NK-92 (cell line): ENCODE measurements around the gene PSMD5.

ENCODE experiments used
- DNase-seq: peaks from one replicate; lab custom pipeline; 2025; ENCODE audit not compliant: unreplicated experiment; lab: John Stamatoyannopoulos, UW

The PSMD5 gene

DNA sequence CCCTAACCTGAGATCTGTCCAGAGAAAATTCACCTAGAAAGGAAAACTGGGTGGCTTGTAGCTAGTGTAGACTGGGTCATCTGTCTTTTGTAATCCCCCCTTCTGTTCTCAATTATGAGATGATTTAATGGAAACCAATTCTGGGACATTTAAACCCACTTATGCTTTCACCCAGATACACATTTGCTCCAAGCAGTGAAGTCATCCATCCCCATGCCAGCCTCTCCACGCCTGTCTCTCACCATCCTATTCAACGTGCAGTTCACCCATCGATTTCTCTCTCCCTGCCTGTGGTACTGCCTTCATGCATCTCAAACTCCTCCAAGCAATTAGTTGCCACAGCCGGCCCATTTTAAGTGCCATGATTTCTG is 32.5 kb upstream of the PSMD5 start:
- no peak for DNase-seq

DNA sequence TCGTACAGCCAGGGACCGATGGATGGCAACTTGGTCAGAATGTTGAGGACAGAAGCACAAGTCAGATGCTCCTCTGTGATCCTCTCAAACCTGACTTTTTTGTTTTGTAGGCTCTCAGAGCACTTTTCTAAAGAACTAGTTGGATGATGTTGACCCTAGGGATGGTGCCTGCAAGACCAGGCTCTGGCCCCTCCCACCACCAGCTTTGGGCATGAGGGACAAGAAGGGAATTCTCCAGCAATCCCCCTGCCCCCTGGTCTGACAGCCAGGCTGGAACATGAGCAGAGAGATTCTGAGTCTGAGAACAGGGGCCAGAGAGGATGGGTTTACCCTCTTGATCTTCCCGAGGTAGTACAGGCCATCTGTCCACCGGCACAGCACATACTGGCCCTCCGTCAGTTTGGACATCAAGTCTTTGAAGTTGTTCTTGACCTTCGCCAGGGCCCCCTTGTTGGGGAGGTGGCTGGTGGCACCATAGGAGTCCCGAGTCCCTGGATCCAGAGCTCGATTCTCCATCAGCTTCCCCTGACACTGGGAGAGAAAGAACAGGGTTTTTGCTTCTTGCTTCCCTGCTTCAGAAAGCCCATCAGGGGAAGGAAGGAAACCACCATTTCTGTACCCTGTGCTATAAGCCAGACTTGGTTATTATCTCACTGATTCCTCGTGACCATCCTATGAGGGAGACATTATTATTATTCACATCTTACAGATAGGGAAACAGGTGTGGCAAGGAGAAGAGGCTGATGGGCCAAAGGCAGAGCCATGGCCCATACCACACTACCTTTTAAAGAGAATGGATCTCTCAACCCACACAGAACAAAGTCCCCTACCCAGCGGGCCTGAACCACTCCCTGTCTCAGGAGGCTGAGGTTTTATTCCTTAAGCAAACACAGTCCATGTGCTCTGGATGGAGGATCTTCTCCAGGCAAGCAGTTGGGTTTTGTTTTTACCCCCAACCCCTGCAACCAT is 31.8 kb upstream of the PSMD5 start:
- no peak for DNase-seq

DNA sequence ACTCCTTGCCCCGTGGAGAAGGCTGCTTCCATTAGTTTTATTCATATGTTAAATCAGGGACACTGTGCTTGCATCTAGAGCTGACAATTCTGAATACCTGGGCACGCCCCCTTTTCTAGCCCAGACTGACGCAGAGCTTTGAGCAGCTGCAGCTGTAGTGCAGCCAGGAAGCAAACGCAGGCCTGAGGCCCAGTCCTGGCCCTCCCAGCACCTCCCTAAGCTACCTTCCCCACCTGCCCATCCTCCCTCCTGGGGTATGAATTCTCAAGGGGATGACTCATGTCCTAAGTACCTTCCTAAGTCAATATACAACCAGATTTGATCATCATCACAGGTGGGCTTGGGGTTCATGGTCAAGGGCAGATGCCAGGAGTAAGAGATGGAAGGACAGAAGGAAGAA is 30.8 kb upstream of the PSMD5 start:
- no peak for DNase-seq

DNA sequence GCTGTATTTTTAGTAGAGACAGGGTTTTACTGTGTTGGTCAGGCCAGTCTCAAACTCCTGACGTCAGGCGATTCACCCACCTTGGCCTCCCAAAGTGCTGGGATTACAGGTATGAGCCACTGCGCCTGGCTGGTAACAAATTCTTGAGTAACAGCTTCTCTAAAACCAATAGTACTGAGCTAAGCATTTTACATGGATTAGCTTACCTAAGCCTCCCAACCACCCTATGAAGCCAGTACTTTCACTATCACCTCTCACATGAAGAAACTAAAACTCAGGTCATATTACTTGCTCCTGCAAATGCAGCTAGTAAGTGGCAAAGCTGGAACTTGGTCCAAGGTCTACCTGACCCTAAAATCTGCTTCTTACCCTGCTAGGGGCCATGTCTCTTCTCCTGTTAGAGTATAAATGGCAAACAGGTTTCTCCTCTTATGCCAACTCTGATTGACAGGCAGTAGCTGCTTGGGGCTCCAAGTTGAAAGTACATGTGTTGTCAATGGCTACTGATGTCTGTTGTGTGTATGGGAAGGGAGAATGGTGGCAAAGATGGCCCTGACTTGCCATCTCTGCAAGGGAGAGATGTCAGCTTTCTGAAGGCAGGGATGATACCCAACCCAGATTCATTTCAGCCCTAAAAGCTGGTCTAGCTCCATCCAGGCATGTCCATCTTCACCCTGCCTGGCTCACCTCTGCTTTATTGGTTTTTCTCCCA is 30.2 kb upstream of the PSMD5 start:
- no peak for DNase-seq

DNA sequence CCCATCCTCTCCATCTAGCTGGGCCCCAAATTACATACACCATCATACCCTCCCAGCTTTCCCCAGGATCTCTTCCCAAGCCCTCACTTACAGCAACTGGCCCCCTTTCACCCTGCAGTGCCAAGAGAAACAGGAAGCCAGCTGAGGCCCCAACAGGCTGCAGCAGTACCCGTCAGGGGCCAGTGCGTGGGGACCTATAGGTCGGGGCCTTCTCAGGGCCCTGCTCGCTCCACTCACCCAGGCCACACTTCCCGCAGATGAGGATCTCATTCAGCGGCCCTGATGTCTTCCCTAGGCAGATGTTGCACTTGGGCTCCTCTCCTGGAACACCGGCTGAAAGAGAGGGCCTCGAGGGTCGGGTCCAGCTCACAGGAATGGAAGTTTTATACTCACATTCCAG is 27.5 kb upstream of the PSMD5 start:
- no peak for DNase-seq

DNA sequence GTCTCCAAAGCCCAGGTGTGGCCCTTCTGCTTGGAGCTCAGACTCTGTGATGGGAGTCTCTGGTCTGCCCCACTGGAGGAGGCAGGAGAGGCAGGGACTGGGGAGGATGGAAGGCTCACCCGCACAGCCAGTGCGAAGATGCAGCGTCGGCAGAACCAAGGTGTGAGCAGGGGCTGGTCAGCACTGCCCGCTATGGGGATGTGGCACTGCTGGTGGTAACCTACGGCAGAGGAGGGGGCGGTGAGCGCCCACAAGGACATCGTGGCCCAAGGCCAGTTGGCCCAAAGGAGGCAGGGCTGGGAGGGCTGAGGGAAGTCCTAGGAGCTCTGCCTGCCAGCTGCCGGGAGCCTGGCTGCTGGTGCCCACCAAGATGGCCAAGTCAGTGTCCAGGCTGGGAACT is 27.0 kb upstream of the PSMD5 start:
- DNase-seq: no peak

DNA sequence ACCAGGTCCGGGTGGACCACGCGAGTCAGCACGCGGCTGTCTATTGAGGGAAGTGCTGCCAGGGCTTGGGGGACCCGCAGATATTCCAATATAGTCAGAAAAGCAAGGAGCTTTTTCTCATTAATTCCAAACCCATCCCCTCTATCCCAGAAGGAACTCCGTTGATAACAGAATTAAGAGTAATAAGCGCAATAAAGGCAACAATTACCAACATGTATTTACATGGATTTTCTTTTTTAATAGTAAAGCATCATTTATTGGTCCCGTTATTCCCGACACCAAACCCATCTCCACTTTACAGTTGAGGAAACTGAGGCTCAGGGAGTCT is 26.6 kb upstream of the PSMD5 start:
- no peak for DNase-seq

DNA sequence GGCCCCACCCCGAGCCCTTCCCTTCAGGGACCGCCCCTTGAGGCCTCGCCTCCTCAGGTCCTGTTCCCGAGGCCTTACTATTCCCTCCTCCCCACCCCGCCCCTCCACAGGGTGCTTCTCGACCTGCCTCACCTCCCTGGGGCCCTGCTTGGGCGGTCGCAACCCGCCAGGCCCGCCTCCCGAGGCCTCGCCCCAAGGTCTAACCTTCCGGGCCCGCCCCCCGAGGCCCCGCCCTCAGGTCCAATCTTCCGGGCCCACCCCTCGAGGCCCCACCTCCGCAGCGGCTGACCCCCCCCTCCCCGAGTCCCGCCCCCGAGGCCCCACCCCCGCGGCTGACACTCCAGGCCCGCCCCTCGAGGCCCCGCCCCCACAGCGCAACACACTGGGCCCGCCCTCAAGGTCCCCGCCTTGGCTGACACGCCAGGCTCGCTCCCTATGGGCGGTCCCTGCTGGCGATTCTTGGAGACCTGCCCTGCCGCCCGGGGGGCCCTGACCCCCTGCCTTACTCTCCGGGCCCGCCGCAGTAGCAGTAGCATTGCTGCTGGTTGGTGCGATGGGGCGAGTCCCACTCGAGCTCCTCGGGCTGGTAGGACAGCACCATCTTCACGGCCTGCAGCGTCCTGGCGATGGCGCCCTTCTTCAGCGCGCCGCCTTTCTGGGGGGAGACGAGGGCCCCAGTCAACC is 26.1 kb upstream of the PSMD5 start:
- DNase-seq: peak; percentile 82

DNA sequence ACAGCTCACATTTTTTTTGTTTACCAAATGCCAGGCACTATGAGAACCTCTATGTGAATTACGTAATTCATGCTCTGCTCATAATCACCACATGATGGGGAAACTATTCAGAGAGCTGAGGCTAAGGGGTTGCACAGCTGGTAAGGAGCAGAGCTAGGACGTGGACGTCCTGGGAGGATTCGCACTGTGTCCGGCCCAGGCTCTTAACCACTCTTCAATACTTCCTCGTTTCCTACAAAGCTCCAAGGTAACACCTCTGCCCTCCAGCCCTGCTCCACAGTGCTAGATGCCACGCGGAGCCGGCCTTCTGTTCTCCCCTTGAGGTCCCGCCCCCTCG is 25.6 kb upstream of the PSMD5 start:
- no peak for DNase-seq

DNA sequence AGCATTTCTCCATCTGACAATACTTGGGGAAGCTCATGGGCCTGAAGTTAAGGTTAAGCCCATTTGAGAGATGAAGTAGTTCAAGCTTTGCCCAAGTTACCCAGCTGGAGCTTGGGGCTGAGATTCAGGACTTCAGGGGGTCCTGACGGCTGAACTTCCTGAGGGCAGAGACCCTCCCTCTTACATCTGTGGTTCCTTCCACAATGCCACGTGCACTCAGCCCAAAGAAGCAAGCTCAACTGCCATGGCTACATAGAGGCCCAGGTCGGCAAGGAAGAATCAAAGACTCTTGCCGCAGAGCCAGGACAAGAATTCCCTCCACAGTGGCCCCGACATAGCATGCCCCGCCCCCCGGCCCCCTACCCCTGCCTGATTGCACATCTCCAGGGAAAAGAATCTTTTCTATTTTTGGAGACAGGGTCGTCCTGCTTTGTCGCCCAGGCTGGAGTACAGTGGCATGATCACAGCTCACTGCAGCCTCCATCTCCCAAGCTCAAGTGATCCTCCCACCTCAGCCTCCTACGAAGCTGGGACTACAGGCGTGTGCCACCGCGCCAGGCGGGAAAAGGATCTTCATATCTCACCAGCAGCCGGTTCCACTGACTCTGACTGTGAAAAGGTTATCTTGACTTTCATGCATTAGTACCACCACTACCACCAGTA is 25.1 kb upstream of the PSMD5 start:
- no peak for DNase-seq

DNA sequence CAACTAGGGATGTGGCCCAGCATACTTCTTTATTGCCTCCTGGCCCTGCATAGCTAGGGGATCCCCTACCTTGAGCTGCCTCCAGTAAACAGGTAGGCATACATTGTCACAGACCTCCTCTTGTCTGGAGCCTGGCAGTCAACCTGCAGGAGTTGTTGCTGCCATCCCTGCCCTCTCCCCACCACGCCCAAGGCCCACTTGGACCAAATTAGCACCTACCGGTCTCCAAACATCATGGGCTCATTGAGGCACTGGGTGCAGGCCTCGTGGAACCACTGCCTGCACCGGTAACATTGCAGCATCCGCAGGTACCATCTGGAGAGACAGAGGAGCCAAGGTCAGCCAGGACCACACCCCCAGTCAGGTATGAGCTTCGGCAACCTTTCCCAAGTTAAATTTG is 23.9 kb upstream of the PSMD5 start:
- no peak for DNase-seq

DNA sequence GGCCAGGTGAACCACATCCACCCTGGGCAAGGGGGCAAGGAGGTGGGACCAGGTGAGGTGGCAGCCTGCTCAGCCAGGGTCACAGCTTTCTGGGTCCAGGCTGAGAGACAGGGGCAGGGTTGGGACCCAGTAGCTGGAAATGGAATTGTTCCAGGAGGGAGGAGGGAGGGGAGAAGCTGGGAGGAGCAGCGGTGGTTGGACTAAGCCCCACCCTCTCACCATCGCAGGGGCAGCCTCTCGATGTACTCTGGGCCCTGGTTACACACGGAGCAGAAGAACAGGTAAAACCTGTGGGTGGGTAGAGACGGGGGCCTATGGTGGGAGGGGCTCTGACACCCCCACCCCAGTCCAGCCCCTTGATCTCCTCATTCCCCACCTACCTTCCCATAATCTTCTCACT is 23.1 kb upstream of the PSMD5 start:
- DNase-seq: no peak

DNA sequence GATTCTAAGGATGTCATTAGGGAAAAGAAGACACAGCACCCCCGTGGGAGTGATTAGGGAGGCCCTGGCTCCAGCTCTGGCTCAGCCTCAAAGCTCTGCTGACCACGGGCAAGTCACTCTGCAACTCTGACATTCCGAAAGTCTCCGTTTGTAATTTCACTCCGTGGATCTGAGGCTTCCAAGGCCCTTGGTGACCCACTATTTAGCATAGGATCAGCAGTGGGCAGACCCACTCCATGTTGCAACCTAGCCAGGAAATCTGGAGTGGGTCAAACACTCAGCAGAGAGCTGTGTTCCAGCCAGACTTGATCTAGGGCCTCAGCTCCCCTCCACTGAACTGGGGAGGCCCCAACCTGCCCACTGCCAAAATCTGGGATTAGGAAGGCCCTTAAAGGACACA is 22.5 kb upstream of the PSMD5 start:
- no peak for DNase-seq

DNA sequence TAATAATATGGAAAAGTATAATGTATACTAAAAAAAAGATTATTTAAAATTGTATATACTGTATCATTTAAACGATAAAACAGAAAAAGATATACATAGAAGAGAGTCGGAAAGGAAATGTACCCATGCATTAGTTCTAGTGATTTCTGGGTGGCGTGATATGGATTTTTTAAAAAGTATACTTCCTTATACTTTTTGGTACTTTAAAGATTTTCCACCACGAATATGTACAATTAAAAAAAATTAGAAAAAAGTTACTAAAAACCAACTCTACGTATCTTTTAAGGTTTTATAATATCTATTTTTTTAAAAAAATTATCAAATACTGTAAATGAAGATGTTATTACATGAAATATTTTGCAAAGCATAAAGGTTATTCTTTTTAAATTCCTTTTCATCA is 22.0 kb upstream of the PSMD5 start:
- DNase-seq: no peak

DNA sequence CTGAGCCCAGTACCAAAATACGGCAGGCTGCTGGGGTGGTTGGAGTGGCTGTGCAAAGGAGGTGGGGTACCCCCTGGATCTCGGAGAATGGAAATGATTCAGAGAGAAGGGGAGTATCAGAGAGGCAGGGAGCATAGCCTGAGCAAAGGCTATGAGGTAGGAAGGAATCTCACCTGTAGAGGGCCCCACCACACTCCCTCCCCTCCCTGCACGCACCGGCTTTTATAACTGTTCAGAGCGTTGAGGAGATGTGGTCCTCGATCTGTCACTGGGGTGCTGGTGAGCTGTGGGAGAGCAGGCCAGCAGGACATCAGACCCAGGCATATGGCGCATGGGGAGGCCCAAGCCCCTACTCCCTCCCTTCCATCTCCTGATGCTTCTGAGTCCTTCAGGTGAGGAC is 21.1 kb upstream of the PSMD5 start:
- no peak for DNase-seq

DNA sequence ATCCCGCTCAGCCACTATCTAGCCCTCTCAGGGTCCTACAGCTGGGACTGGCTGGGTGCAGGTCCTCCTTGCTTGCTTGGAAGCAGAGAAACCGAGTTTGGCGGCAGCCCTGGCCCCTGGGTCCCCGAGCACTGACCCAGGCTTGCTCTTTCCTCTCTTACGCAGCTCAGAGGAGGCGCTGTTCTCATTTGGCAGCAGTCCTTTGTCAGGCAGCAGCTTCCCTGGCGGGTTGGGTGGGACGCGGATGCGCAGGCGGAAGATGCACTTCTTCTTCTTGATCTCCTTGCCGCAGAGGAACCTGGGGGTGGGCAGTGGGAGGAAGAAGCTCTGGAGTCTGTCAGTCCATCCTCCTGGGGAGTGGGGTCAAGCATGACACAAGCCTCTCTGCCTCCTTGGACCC is 19.7 kb upstream of the PSMD5 start:
- no peak for DNase-seq

DNA sequence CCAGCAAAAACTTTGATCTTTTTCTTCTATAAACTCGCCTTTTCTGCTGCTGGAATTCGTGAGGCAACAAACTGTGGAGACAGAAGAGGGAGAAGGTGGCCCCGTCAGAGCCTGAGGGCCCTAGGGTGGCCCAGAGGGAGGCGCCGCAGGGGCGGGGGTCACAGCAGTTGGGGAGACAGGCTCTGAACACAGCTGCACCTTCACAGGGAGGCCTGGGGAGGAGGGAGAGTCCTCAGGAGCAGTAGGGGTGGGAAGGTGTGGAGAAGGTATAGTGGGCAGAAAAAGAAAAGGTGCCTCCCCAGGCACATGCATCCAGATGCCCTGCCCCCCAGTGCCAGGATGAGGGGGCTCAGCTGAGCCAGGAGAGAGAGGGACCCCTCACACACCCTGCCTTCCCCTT is 19.2 kb upstream of the PSMD5 start:
- DNase-seq: no peak

DNA sequence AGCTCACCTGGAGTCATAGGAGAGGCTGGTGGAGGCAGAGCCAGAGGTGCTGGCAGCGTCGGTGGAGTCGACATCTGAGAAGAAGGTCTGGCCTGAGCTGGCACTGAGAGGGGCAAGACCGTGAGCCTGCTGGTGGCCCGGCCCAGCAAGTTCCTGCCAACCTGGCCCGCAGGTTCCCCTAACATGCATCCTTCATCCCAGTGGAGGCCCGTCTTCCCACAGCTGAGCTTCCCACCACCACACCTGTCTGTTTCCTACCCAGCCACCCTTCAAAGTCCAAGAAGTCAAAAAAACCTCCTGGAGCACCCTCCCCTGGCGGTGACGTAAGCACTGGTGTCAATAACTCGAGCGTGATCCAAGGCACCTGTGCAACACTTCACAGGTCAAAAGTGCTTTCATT is 17.4 kb upstream of the PSMD5 start:
- DNase-seq: no peak

DNA sequence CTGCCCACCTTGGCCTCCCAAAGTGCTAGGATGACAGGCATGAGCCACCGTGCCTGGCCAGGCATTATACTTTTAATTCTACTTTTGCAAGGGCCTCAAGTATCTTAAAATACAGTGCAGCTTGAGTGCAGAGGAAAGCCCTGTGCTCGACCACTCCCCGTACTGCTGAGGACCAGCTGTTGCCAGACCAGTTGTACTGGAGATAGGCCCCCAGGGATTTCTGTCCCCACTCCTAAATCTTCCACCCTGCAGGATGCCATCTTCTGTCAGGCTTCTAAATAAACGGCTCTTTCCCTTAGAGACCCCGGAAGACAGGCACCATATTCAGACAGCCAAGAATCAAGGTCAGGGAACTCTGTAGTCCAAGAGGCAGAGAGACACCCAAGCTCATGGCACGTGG is 16.6 kb upstream of the PSMD5 start:
- DNase-seq: no peak

DNA sequence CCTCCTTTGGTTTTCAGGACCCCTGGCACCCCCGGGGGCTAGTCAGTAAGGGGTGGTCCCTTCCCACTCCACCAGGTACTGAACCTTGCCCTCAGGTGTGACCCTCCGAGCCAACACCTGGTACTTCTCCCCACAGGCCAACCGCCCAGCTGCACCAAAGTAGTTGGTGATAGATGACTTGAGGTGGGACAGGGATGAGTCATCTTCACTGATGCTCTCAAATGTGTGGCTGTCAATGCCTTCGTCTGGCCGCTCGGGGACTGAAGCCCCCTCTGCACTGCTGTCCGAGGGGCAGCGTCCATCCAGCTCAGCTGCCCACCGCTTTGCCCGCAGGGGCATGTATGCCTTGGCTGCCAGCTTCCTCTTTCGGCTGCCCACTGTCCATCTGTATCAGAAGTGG is 15.2 kb upstream of the PSMD5 start:
- DNase-seq: no peak

DNA sequence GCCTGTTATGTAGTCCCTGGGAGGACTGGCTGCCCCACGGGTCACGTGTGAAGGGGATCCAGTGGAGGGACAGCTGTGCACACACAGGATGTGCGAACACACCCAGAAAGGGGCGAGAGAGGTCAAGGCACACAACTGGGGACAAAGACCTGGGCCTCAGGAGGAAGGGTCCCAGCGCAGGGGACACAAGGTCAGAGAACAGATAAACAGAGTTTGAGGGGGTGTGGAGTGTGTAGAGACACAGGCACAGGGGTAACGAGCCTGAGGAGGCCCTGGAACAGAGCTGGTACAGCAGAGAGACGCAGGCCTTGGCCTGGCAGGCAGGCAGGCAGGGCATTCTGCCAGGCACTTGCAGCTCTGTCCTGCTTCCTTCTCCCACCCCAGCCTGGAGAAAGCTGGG is 14.8 kb upstream of the PSMD5 start:
- no peak for DNase-seq

DNA sequence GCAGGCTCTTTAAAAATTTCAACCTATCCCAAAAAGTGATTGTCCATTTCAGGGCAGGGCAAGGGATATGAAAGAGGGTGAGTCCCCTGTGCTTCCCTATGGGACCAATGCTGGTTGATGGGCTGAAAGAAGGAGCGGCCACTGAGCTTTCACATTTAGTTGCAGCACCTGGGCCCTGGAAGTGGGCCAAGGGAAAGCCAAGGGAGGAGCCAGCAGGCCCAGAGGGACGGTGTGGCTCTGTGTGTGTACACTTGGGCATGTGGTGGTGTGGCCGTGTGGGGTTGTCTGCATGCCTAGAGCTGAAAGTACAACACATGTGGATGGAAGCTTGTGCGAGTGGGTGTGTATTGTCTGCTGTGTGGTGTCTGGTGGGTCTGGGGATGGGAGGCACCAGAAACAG is 14.0 kb upstream of the PSMD5 start:
- DNase-seq: no peak
